ENCODE data around the gene TSHZ1.

TSHZ1 gene

DNA sequence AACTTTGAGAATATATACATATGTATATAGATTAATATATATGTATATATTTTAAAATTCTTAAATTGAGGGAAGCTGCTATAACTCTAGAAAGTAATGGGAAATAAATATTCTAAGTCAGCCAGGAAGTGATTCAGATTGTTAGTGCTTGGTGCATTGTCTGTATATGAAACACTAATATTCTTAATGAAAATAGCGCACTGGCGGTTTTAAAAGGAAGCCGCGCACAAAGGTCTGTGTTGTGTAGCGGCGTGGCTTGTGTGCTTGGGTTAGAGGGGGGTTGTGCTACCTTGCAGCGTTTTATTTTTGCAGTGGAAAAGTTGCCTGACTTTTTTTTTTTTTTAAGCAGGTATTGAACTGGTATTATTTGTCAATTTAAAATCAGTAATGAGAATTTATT lies 11.3 kb downstream of the TSHZ1 start:
- no peak for DNase-seq

GRCh38 chr18:75222407-75222806 lies 11.8 kb downstream of the TSHZ1 start:
- DNase-seq = no peak

DNA sequence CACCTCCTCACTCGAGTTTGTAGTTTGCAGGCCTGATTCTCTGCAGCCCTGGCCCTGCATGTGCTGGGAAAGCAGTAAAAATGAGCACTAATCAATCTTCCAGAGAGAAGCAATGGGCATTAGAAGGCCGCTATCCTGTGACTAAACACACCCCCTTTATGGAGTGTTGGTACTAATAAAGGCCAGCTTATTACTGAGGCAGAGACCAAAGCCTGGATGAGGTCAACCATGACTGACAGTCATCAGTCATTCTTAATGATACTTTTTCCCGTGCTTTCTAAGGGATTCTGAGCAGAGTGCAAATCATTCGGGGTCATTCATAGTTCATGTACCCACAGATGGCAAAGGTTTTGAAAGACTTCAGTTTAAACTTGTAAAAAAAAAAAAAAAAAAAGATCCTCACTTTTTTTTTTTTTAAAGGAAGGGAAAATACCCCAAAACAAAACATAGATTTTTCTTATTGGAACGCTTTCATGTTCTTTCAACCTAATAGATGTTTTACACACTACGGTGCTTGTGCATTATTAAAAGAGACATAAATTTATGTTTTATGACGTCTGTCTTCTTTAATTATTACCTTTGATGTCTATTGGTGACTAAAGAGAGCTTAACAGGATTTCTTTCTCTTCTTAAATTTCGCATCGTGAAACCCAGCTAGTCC lies 13.2 kb downstream of the TSHZ1 start:
- DNase-seq = no peak

DNA sequence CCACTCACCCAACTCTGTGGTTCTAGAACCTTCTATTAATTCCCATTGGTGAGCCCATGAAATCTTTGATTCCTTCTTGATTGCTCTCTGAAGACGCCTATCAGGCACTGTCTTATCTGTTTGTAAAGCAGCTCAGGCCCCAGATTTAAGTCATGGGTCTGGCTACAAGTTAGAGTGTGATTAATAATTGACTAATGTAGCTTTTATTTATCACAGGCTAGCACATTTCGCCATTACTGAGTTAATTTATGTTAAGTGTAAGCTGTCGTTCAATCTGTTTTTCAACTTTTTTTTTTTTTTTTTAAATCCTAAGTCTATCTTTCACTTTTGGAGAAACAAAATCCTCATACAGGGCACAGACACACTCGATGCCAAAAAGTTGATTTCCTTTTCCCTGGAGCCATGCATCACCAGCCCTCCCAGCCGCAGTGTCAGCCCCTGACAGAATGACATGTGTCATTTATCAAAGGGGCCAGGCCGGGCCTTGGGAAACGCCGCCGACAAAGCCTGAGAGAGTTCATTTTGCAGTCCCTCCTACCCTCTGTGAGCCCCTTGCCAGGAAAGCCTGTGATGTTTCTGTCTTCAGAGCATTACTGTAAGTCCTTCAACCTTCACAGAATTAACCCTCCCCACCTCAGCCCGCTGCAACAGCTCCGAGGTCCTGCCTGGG lies 15.8 kb downstream of the TSHZ1 start:
- no peak for DNase-seq

GRCh38 chr18:75226956-75227316 lies 16.3 kb downstream of the TSHZ1 start:
- no peak for DNase-seq

- no peak for DNase-seq
These were observed 17.1 kb downstream of the TSHZ1 start for GRCh38 chr18:75227535-75228296.

- no peak for DNase-seq
These were observed 18.4 kb downstream of the TSHZ1 start for GRCh38 chr18:75228967-75229366.

- no peak for DNase-seq
These were observed 18.8 kb downstream of the TSHZ1 start for GRCh38 chr18:75229437-75229836.

GRCh38 chr18:75230163-75231052 lies 19.8 kb downstream of the TSHZ1 start:
- no peak for DNase-seq

DNA sequence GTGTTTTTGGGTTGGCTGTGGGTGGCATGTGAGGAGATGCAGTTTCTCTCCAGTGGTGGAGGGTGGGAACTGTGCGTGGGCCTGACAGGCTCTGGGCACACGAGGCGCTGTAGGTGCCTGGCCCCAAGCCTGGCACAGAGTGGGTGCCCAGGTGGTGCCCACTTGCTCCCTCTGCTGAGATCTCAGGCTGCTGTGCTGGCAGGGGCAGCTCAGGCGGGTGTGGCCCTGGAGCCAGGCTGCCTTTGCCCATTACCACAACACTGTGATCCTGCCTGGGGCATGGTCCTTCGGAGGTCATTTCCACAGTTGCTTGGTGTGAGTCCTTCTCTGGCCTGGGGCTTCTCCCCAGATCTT lies 20.4 kb downstream of the TSHZ1 start:
- no peak for DNase-seq

DNA sequence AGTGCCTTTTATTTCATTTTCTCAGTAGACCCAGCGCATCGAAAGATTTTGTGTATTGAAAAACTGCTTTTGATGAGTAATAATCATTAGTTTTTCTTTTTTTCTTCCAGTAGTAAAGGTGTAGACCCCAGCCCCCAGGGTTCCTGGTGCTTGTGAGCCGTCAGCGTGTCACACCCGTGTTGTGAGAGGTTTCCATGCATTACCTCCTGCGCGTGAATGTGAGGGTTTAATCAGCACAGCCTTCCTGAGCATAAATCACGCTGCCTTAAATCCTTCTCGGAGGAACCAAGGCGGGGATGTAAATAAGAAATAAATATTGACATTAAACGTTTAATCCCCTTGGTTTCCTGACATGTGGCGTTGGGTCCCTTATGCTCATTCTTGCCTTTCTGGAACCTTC lies 24.3 kb downstream of the TSHZ1 start:
- no peak for DNase-seq

DNA sequence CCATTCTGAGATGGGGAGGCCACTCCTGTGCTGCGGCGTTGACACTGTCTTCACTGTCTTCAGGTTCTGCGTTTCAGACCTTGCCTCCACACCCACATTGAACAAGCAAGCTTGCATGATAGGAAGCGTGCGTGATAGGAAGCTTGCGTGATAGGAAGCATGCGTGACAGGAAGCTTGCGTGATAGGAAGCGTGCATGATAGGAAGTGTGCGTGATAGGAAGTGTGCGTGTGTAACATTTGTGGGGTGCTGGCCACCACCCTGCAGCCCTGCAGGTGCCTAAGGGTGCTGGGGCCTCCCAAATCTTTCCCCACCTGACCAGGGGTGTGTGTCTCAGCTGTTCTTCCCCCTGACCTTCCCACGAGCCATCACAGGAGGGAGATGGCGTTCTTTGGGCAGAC lies 25.3 kb downstream of the TSHZ1 start:
- DNase-seq = no peak

GRCh38 chr18:75238100-75238499 lies 27.5 kb downstream of the TSHZ1 start:
- no peak for DNase-seq

- DNase-seq = no peak
These were observed 28.2 kb downstream of the TSHZ1 start for GRCh38 chr18:75238786-75239185.

DNA sequence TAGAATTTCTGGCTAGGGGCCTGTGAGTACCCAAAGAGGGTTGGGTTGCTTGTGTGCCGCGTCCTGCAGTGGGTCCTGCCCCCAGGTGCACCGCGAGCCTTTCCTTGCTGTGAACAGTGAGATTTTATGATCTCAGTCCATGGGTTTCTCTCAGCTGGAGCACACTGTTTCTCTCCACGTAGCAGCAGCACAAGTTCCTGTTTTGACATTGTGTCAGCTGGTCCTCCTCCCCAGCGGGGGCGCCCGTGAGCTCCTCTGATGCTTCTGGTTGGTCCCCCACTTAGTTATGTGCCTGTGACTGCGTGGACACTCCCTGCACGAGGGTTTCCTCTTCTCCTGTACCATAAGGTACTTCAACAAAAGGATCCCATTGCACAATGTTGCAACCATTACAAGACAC lies 29.8 kb downstream of the TSHZ1 start:
- no peak for DNase-seq

GRCh38 chr18:75241705-75242104 lies 31.1 kb downstream of the TSHZ1 start:
- peak; percentile 41 for DNase-seq

GRCh38 chr18:75244351-75245313 lies 34.0 kb downstream of the TSHZ1 start:
- peak; percentile 47 for DNase-seq

DNA sequence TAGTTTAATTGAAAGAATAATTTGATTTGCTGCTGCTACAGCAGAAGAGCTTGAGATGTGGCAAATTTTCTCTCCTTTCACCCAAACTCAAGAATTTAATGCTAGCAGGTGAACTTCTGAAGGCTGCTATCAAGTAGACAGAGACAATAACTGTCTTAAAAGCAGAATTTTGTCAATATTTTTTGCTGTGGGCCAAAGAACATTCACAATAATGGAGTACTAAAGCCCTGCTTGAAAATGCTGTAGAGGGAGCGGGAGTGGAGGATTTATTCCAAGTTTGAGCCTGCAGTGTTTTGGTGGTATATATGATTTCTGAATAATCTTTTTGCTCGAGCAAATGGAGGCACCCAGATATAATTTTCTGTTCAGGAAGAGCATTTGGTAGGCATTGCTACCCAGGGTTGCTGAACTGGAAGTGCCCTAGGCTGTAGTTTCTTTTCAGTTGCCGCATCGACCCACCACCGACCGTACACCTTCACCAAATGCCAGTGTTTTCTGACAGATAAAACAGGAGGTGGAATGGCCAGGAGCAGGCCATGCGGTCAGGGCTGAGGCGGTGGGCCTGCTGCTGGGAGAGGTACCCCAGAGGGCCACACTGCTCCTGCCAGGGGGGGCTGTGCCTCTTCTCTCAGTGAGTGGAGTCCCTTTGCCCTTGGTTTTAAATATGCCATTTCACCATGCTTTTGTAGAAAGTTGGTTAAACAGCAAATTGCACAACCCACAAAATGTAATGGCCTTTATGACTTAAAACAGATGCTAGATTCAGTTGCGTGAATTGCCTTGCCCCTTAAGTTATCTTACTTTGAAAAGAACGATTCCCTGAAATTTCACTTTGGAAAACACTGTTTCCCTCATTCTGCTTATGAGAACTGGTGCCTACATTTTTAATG lies 36.4 kb downstream of the TSHZ1 start:
- no peak for DNase-seq

- DNase-seq = peak; percentile 71
These were observed 37.2 kb downstream of the TSHZ1 start for GRCh38 chr18:75247611-75248421.
